CD4-positive, alpha-beta T cell treated with Interleukin-17A for 1 hour (primary cell): Measurements from ENCODE around the gene LRRC66.

Experiments used
- DNase-seq: peaks from one replicate; pipeline ENCODE4 v3.0.0-alpha.2; 2020

The LRRC66 gene, protein sequence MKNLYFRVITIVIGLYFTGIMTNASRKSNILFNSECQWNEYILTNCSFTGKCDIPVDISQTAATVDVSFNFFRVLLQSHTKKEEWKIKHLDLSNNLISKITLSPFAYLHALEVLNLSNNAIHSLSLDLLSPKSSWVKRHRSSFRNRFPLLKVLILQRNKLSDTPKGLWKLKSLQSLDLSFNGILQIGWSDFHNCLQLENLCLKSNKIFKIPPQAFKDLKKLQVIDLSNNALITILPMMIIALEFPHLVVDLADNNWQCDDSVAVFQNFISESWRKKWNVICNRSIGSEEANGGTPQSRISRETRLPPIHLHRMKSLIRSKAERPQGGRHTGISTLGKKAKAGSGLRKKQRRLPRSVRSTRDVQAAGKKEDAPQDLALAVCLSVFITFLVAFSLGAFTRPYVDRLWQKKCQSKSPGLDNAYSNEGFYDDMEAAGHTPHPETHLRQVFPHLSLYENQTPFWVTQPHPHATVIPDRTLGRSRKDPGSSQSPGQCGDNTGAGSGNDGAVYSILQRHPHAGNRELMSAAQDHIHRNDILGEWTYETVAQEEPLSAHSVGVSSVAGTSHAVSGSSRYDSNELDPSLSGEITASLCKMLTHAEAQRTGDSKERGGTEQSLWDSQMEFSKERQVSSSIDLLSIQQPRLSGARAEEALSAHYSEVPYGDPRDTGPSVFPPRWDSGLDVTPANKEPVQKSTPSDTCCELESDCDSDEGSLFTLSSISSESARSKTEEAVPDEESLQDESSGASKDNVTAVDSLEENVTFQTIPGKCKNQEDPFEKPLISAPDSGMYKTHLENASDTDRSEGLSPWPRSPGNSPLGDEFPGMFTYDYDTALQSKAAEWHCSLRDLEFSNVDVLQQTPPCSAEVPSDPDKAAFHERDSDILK

DNA sequence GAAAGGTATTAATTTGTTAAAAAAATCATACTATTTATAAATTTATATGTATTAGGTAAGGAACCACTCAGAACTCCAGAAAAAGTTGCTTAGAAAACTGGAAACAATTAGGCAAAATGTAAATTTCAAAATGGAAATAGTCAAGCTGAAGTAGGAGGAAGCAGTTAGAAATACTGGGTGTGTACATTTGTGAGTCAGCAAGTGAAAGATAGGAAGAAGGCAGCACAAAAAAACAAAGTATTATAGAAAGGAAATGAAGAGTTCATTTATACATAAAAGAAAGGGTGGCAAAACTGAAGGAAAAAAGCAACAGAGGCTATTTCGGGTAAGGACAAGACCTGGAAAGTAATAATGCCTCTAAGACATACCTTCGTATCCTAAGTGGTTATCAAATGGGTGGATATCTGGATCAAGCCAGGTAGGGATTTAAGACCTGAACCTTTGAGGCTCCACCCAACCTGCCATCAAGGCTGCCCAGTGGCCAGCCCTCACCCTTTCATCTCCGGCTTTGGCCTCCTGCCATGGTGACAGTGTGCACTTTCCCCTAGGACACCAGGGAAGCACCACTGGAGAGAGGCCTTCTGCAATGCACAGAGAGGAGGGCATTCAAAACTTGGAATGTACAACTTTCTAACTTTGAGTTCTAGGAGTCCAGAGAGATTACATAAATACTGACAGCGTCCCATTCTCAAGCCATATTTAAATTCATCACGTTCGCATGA, at the start of gene LRRC66:
LRRC66 (minus strand) TSS at position 428 of the 722 bp plus-strand sequence. CDS start 2,750 bp downstream, outside the sequence.
- DNase-seq = no peak

DNA sequence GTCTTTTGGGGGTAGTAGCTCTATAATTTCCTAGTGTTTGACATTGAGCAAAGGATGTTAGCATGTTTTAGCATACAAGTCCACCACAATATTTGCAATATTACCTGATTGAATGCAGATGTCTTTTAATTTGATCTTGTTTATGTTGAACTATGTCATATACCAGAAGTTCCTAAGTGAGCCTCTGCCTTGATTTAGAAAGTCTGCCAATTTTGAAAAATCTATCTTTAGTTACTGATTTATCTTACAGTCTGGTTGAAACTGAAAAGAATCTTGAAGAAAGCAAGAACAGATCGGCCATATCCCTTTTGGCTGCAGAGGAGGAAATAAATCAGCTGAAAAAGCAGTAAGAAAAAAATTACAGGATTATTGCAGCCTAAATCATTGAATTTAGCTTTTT, 49.4 kb upstream of the LRRC66 start:
- DNase-seq = no peak

DNA sequence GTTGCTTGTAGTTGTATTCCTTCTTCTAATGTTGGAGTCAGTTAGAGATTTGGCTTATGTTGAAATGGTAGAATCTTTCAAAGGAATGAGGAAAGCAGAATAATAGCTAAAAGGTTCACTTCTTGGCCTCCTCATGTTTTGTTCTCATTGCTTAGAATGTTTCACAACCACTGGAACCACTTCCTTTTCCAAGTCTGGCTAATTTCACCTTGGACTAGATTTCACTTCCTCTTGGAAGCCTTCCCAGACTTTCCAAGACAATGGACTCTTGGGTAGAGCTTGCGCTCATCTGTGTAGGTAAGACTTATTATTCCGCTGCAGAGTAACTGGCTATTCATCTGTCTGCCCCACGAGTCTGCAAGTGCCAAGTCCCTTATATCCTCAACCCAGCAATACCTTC, 39.2 kb upstream of the LRRC66 start:
- DNase-seq = no peak

DNA sequence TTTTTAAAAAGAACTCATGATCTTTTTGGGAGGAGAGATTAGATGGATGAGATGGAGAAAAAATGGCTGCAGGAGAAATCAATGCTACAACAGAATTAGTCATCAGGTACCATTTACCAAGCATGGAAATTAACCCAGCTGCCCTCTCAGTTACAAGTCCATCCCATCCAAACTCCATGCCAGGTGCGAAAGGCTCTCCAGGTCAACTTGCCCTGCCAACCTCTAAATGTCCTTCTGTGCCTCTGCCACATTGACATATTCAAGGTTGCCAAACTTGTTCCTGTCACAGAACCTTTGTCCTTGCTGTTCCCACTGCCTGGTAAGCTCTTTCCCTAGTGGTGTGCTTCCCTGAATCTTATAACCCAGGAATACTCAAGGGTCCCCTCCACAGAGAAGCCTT, 38.1 kb upstream of the LRRC66 start:
- DNase-seq = no peak

DNA sequence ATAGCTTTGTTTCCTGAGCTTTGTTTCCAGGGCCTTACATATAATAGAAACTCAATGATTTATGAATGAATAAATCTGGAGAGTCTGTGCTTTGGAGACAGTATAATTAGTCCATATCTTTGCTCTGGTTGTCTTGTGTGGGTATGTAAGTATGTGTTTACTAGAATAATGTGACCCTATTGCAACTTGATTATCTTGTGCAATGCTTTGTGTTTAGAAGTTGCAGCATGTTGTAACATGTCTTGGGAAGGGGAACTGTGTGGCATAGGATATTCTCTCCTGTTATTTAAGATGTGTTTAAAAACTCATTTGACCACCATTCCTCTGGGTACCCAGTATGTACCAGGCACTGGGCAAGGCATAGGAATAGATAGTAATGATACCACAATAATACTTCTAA, 37.0 kb upstream of the LRRC66 start:
- no peak for DNase-seq

DNA sequence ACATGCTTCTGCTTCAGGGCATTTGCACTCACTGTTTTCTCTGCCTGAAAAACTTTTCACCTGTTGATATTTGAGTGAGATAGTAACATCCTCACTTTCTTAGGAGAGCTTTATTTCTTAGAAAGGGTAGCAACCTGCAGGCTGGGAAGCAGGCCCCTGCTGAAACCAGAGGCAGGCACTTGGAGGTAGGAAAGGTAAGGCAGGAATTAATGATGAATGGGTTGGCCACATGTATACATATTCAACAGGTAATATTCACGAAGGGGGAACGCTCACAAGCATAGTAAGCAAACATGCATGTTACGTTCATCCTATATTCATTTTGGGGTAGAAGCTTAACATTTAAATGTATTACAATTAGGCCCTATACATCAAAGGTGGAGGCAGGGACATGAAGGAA, 34.1 kb upstream of the LRRC66 start:
- no peak for DNase-seq

DNA sequence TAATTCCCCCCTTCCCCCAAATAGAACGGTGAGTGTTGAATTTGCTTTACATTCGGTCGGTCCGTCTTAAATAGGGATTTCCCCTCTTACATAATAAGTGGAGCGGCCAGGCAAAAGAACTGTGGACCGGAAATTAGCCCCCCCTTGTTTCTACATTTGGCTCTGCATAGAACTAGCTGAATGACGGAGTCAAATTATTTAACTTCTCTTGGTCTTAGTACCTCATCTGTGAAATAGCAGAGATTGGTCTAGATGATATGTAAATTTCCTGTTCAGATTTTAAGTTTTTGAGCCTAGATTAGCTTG, 32.3 kb upstream of the LRRC66 start:
- no peak for DNase-seq

DNA sequence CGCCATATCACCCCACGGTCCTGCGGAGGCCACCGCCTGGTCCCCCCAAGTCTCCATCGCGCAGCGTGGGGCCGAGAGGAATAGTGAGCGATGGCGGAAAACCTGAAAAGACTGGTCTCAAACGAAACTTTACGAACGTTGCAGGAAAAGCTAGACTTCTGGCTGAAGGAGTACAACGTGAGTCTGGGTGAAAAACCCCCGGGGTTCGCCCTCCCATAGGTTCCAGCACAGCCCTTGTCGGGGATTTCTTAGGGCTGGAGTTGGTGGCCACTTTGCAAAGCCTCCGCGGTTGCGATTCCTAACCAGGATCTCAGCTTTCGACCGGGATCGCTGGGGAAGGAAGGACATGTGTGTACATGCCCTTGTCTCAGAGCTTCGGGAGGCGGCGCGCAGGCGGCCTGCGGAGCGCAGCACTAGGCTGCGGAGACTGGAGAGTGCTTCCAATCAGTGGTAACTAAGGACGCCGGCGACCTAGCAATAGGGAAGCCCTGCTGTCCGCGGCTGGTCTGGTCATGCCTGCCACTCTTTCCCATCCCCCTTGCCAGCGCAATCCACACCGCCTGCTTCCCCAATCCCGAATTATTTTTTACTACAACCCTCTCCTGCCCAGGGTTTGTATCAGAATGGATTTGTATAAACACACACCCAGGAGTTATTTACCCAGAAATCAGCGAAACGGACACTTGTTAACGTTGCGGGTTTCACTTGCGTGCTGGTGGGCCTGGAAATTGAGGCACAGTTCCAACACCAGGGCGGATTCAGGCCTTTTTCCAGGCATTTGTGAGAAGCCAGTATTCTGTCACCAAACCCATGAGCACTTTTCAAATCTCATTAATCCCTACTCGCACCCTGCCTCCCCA, 31.7 kb upstream of the LRRC66 start:
- DNase-seq = no peak

DNA sequence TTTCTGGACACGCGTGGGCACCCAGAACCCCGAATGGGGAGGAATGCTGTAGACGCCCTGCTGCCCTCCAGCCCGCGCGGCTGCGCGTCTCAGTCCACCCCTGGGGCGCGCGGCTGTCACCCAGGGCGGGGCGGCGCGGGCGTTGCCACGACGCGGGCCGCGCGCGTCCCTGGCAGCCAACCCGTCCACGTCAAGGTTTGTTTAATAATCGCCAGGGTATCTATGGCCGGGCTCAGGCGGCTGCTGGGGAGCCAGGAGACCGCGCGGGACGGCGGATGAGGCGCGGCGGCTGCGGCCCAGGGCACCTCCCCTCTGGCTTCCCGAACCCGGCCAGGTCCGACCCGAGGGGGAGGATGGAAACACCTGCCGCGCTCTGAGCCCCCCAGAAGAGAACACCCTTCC, 31.1 kb upstream of the LRRC66 start, which contains the start of gene SPATA18:
SPATA18 (plus strand) TSS at position 92 of the 402 bp plus-strand sequence. CDS start 401 bp downstream, outside the sequence.
- no peak for DNase-seq

DNA sequence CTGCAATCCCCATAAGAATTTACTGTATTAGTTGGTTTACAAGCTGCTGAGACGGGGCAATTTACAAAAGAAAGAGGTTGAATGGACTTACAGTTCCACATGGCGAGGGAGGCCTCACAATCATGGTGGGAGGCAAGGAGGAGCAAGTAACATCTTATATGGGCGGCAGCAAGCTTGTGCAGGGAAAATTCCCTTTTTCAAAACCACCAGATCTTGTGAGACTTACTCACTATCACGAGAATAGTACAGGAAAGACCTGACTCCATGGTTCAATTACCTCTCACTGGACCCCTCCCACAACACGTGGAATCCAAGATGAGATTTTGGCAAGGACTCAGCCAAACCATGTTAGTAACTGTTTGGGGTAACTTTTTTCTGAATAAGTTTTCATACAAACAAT, 29.1 kb upstream of the LRRC66 start:
- no peak for DNase-seq

DNA sequence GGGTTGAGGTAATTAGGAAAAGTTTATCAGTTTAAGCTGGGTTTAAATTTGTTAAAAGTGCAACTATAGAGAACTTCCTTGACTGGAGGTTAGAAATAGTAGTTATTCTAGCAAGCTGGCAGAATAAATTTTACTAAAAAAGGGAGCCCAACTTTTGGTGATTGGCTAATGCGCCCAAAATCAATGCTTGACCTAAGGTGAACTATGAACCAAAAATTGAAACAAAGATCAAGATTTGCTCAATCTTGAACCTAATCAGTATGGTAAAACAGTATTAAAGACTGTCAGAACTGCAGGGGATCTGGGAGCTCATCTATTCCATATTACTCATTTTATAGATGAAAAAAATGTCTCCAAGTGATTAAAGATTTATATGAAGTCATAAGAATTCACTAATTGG, 24.9 kb upstream of the LRRC66 start:
- no peak for DNase-seq

DNA sequence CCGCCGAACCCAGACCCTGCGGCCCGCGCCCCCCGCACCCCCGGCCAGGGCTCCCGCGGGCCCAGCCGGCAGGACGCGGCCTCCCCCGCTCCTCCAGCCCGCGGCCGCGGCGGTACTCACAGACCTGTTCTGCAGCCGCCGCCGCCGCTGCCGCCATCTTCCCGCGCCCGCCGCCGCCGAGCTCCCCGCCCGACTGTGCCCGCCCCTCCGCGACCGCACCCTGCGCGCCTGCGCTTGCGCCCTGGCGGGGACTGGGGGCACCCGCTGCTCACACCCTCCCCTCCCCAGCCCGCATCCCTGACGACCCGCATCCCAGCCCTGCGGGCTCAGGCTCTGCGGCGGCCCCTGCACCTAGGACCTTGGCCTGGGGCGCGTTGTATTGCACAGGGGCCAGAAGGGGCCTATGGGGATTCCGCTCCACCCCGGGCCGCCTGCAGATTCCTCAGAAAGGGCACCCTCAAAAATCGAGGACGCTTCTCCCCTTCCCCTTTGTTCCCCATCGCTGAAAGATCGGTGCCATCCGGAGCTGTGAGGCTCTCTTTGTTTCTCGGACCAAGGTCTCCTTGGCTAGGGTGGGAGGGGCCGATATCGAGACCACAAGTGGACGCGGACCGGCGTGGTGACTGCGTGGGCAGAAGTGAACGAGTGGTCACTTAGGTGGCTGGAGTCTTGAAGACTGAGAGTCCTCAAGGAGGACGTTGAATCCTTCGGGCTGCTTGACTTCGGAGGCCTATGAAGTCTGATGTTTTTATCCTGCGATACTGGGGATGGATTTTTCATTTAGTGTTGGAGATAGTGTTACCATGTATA, 18.1 kb upstream of the LRRC66 start, which contains the start of gene SGCB:
SGCB (minus strand) TSS at position 197 of the 810 bp plus-strand sequence; CDS start at position 157, 40 bp downstream.
- peak; percentile 72 for DNase-seq

DNA sequence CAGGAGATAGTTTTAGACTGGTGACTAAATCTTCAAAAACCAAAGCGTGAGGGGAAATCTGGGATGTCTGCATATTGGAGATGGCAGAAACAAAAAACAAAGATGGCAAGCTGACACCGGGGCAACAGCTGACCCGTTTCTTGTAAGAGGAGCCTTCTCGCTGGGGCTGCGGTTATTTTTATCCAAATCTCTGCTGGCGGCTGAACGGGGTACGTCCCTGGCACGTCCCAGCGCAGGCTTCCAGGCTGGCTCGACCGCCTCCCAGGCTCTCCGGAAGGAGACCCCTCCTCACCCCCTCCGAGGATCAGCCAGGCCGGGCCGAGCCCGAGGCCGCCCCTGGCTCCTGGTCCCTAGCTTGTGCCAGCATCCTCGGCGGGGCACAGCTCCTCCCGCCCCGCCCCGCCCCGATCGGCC, 17.5 kb upstream of the LRRC66 start:
- peak; percentile 28 for DNase-seq

DNA sequence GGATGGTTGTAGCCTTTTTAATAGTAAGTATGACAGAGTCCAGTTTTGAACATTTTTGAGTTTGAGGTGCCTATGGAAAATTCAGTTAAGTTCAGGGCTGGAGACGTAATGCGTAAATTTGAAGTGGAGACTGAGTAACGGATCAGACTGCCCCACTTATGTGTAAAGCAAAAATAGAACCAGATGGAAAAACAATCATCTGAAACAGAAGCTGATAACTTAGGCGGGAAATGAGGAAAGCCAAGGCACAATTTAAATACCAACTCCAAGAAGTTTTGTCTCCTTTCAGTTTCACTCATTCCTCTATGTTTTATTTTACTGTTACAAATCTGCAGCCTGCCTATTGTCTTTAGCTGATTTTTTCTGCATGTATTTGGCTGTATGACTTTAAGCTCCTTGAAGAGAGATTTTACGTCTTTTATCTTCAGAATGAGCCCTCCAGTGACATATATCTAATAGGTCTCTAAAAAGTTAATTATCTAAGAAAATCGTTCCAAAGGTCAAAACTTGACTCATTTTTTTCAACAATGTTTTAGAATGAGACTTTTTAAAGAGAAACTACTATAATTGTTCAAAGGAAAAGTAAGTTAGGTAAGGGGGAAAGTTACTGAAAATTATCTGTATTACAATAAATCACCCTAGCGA, 16.8 kb upstream of the LRRC66 start:
- DNase-seq = no peak

DNA sequence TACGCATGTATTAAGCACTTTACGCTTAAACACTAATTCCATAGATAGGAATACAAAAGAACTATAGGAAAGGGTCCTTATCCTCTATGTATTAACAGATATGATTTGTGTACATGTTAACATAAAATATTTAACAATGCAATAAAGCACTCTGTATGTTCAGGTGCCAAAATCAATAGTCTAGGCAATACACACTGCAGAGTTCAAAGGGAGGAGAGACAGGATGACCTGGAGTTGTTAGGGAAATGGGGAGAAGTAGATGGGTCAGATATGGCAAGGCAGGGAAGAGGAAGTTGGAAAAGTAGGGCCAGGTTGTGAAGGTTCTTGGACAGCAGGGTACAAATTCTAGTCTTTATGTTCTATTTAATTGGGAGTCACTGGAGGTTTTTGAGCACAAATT, 15.0 kb upstream of the LRRC66 start:
- DNase-seq = no peak

DNA sequence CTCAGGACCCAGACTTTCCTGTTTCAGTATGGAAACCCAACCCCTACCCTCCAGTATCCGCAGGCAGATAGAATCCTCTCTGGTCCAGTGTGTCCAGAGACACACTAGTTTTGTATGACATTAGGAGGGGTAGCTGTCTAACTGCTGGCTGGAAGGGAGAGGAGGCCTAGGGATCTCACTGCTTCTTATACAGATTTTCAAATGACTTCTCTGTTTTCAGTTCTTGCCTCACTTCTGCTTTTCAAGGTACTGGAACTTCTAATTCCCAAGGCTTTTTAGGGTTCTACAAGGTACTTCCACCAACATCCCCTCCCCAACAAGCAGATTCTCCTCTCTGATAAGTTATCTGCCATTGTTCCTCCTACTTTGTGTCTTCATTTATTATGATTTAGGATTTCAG, 11.8 kb upstream of the LRRC66 start:
- no peak for DNase-seq

DNA sequence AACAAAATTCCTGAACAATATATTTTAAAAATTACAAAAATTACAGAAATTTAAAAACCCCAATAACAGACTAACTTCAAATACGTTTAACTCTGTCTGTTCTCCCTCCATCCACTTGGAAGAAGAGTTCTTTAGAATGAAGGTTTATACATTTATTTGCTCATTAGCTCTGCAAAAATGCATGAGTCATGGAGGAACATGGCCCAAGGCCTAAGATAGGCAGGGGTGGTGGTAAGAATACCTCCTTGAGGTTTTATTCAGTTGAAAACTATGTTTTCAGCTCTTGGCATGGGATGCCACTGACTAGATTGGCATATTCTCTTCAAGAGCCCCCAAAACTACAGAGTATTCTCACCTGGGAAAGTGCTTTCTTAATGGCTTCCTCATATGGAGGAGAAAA, 8.8 kb upstream of the LRRC66 start:
- no peak for DNase-seq

DNA sequence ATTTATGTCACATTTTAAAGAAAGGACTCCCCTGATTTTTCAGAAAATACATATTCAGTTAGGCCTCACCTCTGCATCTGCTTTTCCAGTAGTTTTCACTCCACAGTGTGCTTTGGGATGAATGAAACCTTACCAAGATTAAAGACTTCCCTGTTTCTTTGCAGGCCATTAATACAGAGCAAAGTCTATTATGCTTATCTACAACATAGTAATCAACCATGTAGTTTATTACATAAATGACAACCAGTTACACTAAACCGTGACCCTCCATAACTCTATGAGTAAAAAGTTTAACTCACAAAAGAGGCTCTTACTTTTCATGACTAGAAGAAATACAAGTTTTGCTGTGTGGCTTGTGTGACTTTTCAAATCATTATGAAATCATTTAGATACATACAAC, 2.3 kb downstream of the LRRC66 start:
- no peak for DNase-seq

DNA sequence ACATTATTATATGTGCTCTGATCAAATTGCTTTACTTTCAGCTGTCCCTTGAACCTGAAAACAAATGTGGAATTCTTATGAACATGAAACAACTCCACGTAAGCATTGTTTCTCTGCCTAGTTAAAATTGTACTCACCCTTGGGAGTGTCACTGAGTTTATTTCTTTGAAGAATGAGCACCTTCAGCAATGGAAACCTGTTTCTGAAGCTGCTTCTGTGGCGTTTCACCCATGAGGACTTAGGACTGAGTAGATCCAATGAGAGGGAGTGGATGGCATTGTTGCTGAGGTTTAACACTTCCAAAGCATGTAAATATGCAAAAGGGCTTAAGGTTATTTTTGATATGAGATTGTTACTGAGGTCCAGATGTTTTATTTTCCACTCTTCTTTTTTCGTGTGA, 3.2 kb downstream of the LRRC66 start:
- DNase-seq = no peak

DNA sequence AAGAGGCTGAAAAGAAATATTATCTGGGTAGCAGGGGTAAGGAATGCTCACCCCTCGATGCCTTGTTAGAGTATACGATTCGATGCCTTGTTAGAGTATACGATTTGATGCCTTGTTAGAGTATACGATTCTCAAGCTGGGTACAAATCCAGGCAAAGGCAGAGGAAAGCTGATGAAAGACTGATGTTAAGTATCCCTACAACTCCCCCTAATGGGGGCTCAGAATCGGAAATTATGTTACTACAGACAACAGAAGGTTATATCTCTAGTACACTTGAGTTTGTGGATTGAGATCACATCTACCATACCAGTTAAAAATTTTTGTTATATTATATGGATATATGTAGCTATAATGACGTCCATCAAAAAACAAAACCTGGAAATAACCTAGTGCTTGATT, 4.8 kb downstream of the LRRC66 start:
- no peak for DNase-seq

DNA sequence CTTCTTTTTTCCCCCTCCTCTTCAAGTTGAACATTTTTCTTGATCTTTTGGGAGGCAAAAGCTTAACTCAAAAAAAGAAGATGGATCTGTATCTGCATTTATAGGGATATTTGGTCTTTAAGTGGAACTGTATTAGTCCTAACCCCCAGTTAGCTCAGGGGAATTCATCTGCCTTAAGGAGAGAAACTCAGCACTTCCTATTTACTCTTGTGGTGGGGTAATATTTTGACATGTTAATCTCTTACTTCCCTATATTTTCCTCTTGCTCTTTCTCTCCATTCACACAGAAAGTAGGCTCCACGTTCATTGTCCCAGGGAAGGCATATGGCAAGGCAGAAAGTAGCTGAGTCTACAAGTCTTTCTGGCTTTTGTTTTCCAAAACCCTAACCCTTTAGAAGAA, 5.3 kb downstream of the LRRC66 start:
- no peak for DNase-seq
